Osteoblast (primary cell): ENCODE results near the gene UBE2E2. TPM values are rescaled to one million over a fixed set of nuclear protein-coding genes. Genes with fewer than 3 reads are reported as not detected.
A peak's percentile ranks its signal among the peaks of the same experiment; 100 is the strongest.

Experiments used
- DNase-seq: peaks from one replicate; pipeline ENCODE4 v3.0.0; 2011; ENCODE audit warnings: low spot score, mixed read lengths; ENCODE audit not compliant: insufficient read length; ENCODE audit errors: missing footprints
- H2AFZ ChIP-seq: 2 replicates; pipeline ENCODE4 v1.6.0; 2011; ENCODE audit warnings: mild to moderate bottlenecking, low read length
- H3K27ac ChIP-seq: 2 replicates; pipeline ENCODE4 v1.5.1; 2011; ENCODE audit warnings: mild to moderate bottlenecking, low read depth, low read length, moderate library complexity
- H3K27me3 ChIP-seq: 2 replicates; pipeline ENCODE4 v1.6.0; 2012; ENCODE audit warnings: mild to moderate bottlenecking, control low read depth, inconsistent platforms, low read length, moderate library complexity; ENCODE audit not compliant: insufficient read depth
- H3K36me3 ChIP-seq: 2 replicates; pipeline ENCODE4 v1.5.1; 2011; ENCODE audit warnings: mild to moderate bottlenecking, low read length, control low read depth, moderate library complexity; ENCODE audit not compliant: insufficient read depth
- H3K4me1 ChIP-seq: 2 replicates; pipeline ENCODE4 v1.5.1; 2011; ENCODE audit warnings: mild to moderate bottlenecking, low read length, control low read depth, moderate library complexity; ENCODE audit not compliant: insufficient read depth
- H3K4me2 ChIP-seq: 2 replicates; pipeline ENCODE4 v1.6.0; 2011; ENCODE audit warnings: mild to moderate bottlenecking, low read length; ENCODE audit not compliant: insufficient read depth
- H3K4me3 ChIP-seq: fragments of 200-600 bp; sonication (generic); 3 replicates; pipeline ENCODE4 v1.5.1; 2012; ENCODE audit warnings: mild to moderate bottlenecking, low read length, inconsistent platforms; ENCODE audit not compliant: insufficient read depth
- H3K79me2 ChIP-seq: 2 replicates; pipeline ENCODE4 v1.6.0; 2012; ENCODE audit warnings: mild to moderate bottlenecking, low read length, control low read depth, inconsistent platforms; ENCODE audit not compliant: insufficient read depth
- H3K9me3 ChIP-seq: 2 replicates; pipeline ENCODE4 v1.5.1; 2011; ENCODE audit warnings: low read depth, low read length, control low read depth
- H4K20me1 ChIP-seq: 2 replicates; pipeline ENCODE4 v1.6.0; 2012; ENCODE audit warnings: mild to moderate bottlenecking, low read length, control low read depth; ENCODE audit not compliant: insufficient read depth
- total RNA-seq: library from RNA; depleted of rRNA; stranded (reverse); fragments of >200 nt; gene quantifications from 2 replicates; pipeline ENCODE4 v1.2.3, GENCODE V29; 2012
- TF ChIP-seq, protein P1 (sequence below): IDR thresholded peaks from 2 replicates; pipeline ENCODE4 v1.5.1; 2011; ENCODE audit warnings: mild to moderate bottlenecking, low read depth, low read length, moderate library complexity; ENCODE audit errors: extremely low read depth

The UBE2E2 gene
- total RNA-seq, 1 donor = 49.6 TPM

GRCh38 chr3:23484386-23484785 lies 281.3 kb downstream of the UBE2E2 start:
- peaks cover 7% of the 10 kb centered on the region for H4K20me1 ChIP-seq

GRCh38 chr3:23485922-23486321 lies 282.8 kb downstream of the UBE2E2 start:
- Histone ChIP-seq H3K4me2 (no peak overlapping the region), H3K27me3 (no peaks in the 10 kb centered on the region), H4K20me1 (peaks cover 7% of the 10 kb centered on the region), H3K79me2 (peaks cover 3% of the 10 kb centered on the region), H3K9me3 (peaks cover 2% of the 10 kb centered on the region), H3K27ac (no peak overlapping the region), H3K4me1 (peaks cover 3% of the 10 kb centered on the region), H2AFZ (no peak overlapping the region), H3K4me3 (no peak overlapping the region), H3K36me3 (no peaks in the 10 kb centered on the region)
- TF ChIP-seq, protein P1, sequence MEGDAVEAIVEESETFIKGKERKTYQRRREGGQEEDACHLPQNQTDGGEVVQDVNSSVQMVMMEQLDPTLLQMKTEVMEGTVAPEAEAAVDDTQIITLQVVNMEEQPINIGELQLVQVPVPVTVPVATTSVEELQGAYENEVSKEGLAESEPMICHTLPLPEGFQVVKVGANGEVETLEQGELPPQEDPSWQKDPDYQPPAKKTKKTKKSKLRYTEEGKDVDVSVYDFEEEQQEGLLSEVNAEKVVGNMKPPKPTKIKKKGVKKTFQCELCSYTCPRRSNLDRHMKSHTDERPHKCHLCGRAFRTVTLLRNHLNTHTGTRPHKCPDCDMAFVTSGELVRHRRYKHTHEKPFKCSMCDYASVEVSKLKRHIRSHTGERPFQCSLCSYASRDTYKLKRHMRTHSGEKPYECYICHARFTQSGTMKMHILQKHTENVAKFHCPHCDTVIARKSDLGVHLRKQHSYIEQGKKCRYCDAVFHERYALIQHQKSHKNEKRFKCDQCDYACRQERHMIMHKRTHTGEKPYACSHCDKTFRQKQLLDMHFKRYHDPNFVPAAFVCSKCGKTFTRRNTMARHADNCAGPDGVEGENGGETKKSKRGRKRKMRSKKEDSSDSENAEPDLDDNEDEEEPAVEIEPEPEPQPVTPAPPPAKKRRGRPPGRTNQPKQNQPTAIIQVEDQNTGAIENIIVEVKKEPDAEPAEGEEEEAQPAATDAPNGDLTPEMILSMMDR = no peak
- DNase-seq = no peak

More at GRCh38 chr3:23484386-23484785, 281.3 kb downstream of the UBE2E2 start:
- peaks cover 2% of the 10 kb centered on the region for H3K9me3 ChIP-seq
- no peaks in the 10 kb centered on the region for H3K27me3 ChIP-seq
- no peak overlapping the region for H3K27ac ChIP-seq
- H3K4me2 ChIP-seq = no peak overlapping the region
- H3K4me1 ChIP-seq = no peaks in the 10 kb centered on the region
- H3K36me3 ChIP-seq = no peaks in the 10 kb centered on the region
- H3K79me2 ChIP-seq = peaks cover 3% of the 10 kb centered on the region
- TF ChIP-seq, protein P1 = no peak
- H2AFZ ChIP-seq = no peak overlapping the region
- no peak overlapping the region for H3K4me3 ChIP-seq
- peak; percentile 1 for DNase-seq

DNA sequence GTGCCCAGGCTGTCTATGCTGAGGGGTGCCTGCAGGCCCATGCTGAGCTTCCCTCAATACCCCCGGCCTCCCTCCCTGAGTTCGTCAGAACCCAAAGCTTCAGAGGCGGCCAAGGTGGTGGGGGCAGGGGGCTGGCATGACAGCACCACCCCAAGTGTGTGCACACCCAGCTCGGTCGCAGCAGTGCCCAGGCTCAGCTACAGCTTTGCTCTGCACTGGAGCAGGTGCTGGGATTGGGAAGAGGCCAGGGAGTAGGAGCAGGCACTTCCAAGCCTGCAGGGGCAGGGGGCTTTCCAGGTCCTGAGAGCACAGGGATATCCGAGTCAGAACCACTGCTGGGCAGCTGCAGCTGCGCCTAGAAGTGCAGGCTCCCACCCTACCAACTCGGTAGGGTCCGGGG lies 283.9 kb downstream of the UBE2E2 start:
- peaks cover 2% of the 10 kb centered on the region for H3K9me3 ChIP-seq
- DNase-seq = no peak
- no peaks in the 10 kb centered on the region for H3K27me3 ChIP-seq
- no peak overlapping the region for H3K4me2 ChIP-seq
- H3K4me1 ChIP-seq = peaks cover 3% of the 10 kb centered on the region
- no peaks in the 10 kb centered on the region for H3K36me3 ChIP-seq
- no peak overlapping the region for H2AFZ ChIP-seq
- TF ChIP-seq, protein P1 = no peak
- peaks cover 5% of the 10 kb centered on the region for H3K79me2 ChIP-seq
- H3K27ac ChIP-seq = no peak overlapping the region
- peaks cover 7% of the 10 kb centered on the region for H4K20me1 ChIP-seq
- no peak overlapping the region for H3K4me3 ChIP-seq

GRCh38 chr3:23488618-23489017 lies 285.5 kb downstream of the UBE2E2 start:
- no peak overlapping the region for H3K4me3 ChIP-seq
- no peaks in the 10 kb centered on the region for H4K20me1 ChIP-seq
- TF ChIP-seq, protein P1 = no peak
- peaks cover 3% of the 10 kb centered on the region for H3K4me1 ChIP-seq
- H2AFZ ChIP-seq = no peak overlapping the region
- no peak overlapping the region for H3K4me2 ChIP-seq
- H3K27me3 ChIP-seq = no peaks in the 10 kb centered on the region
- H3K36me3 ChIP-seq = no peaks in the 10 kb centered on the region
- peaks cover 2% of the 10 kb centered on the region for H3K9me3 ChIP-seq
- DNase-seq = no peak
- no peak overlapping the region for H3K27ac ChIP-seq
- peaks cover 5% of the 10 kb centered on the region for H3K79me2 ChIP-seq
